Cortex of kidney (tissue), 1 donor: ENCODE data around the gene LRRC27.

Experiments used
- DNase-seq: peaks from one replicate; lab custom pipeline; 2025; lab: John Stamatoyannopoulos, UW

Gene LRRC27

DNA sequence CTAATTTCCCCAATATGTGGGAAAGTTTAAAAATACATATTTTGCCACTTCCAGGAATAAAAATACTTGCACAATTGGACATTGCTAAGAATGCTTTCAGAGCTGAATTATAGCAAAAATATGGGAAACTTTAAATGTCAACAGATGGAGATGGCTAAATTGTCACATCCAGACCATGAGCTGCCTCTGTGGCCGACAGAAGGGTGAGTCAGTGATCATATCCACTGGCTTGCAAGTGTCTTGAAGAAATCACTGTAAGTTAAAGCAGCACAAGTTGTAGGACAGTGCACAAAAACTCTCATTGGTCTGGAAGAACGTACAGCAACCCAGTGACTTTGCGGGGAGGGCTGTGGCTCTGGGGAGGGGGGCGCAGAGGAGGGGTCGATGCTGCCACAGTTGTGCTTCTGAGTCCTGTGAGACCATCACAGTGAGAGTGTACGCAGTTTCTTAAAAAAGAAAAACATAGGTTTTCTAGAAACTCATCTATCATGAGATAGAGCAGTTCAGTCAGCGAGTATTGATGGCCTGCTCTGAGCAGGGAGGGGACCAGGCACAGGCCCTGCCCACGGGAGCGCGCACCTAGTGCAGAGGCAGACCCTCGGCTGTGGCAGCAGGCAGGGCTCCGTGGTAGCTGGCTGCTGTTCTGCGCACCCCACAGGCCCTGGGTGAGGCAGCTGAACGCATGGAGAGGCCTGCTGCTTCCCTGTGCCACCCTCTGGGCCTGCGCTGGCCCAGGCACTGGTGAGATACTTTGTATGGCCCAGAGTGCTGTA is 25.5 kb downstream of the LRRC27 start:
- DNase-seq: no peak

DNA sequence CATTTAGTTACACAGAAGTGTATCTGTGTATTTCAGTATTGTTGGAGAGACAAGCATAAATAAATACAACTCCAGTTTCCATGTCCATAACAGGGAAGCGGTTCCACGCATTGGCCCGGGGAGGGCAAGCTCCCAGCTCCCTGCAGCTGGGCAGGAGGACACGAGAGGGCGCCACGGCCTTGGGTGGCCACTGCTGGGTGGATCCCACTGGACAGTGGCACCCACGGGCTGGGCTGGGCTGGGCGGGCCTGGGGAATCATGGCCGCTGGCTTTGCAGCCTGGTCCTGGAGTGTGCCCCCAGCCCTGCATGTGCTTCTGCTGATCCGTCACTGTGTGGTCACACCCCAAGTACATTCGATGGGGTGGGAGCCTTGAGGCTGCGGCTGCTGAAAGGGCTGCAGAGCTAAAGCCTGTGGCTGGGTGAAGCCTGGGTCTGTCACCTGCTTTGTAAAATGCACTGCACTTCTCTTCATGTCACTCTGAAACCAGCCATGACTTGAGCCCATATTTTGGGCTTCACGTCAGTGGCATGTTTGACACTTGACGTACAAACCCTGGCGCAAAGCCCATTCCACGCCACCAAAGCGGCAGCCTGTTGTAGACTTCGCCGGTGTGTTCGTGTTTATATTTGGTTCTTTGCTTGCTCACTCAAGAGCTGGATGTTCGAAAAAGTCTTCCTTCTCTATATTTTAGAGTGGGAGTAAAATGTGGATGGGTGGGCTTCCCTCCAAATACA is 27.5 kb downstream of the LRRC27 start:
- no peak for DNase-seq

DNA sequence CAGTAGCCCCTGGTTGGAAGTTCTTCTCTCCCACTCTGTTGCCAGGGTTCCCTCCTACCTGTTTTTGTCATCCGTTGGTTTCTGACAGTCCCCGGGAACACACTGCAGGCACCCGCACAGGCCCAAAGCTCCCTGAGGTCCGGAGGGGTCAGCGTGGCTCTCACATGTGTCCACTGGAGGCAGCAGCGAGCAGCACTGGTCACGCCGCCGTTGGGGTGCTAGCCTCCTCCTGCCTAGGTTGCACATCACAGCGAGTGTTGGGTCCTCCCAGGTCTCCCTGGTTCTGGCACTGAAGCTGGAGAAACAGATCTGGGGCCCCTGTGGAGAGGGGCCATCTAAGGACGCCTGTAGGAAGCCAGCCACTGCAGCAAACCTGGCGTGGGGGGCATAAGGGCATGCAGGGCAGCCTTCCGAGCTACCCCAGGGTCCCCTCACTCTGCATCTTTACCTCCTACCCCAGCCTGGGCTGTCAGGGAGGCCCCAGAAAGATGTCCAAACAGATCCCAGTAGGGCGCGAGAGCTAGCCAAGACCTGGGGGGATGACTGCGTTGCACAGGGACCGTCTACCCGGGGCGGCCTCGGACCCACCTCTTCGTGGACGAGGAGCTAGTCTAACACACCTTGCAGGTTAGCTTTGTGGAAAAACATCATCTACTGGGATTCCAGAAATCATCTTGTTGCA is 28.9 kb downstream of the LRRC27 start:
- DNase-seq: no peak

DNA sequence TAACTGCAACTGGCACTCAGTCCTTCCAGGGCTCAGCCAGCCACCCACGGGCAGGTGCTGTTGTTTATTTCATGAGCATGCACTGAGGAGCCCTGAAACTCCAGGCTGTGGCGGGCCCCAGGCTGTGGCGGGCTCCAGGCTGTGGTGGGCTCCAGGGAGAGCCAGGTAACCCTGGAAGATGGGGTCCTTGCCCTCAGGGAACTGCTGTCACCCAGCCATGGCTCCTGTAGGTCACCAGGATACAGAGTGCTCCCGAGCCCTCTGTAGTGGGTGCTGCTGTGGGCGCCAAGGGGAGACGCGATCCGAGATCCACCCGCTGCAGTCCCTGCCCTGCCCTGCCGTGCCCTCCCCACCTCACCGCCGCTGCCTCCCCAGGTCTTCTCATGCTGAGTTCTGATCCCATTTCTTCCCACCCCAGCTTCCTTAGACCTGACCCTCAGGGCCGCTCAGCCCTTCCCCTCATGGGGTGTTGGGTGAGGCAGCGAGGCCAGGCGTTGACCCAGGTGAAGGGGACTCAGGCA is 29.6 kb downstream of the LRRC27 start:
- DNase-seq: no peak

DNA sequence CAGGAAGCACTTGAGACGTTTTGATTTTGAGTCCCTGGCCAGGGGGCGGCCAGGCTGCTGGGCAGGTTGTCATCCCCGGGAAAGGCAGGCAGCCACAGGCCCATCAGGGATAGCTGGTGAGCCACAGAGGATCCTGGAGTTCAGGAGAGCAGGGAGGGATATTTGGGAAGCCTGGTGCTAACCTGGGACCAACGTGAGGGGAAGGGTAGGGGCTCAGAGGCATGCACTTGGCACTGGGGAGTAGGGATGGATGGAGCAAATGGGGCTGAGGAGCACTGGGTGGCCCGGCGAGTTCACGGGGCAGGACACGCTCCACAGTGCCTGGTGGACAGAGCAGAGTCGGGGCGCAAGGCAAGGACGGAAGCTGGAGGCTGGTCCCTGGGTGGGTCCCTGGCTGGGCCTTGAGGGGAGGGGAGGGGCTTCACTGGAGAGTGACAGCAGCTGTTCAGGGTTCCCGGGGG is 30.2 kb downstream of the LRRC27 start:
- DNase-seq: no peak

DNA sequence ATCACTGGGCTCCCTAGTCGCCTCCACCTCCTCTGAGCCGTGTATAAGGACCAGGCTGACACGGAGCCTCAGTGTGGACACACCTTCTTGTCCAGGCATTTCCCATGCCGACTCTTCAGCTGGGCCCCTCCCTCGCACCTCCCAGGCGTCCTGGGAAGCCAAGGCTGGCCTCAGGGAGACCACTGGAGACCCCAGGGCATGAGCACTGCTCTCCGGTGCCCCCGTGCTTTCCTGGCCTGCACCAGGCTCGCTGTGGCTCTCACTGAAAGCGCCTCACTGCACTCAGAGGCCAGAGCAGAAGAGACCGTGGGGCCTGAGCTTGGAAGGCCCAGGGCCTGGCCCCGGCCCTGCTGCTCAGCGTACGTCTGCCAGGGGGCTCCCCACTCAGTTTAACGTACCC is 31.4 kb downstream of the LRRC27 start:
- DNase-seq: no peak

DNA sequence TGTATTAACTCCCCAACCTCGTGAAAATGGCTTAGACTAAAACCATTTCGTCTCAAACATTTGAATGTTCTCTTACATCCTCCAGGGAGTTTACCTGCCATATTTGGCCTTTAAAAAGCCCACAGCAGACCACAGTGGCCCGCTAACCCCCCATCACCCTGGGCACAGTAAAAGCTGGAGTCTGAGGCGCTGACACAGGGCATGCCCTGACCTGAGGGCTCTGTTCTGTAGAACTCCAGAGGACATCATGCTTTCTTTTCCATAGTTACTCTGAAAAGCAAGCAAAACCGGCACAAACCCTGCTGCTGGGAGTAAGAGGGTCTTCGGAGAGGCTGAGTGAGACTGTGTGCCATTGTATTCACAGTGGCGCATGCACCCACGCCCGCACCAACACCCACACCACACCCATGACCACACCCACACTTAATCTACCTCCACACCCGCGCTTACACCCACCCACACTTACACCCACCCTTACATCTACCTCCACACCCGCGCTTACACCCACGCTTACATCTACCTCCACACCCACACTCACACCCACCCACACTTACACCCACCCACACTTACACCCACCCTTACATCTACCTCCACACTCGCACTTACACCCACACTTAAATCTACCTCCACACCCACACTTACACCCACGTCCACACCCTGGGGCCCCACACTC is 32.1 kb downstream of the LRRC27 start:
- DNase-seq: no peak

DNA sequence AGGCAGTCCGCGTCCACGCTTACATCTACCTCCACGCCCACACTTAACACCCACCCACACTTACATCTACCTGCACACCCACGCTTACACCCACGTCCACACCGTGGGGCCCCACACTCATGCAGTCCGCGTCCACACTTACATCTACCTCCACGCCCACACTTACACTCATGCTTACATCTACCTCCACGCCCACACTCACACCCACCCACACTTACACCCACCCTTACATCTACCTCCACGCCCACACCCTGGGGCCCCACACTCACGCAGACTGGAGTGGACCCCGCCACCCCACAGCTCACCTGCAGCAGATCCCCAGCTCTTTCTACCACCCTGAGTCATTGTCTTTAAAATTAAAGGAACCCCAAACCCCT is 32.6 kb downstream of the LRRC27 start:
- DNase-seq: no peak

DNA sequence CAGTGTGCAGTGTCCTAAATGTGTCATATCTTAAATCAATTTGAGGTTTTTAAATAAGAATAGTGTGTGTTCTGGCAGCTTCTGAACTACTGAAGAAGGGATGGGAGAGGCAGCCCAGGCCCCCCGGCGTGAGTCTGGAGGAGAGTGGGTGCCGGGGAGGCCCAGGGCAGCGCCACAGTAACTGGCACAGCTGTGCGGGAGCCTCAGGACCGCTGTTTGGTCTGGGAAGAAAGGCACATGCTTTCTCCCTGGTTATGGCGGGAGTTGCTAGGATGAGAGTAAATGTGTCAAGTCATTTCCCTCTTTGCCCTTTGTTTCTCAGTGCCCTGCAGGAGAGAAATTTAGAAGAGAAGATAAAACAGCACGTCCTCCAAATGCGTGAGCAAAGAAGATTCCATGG is 33.1 kb downstream of the LRRC27 start:
- DNase-seq: no peak

DNA sequence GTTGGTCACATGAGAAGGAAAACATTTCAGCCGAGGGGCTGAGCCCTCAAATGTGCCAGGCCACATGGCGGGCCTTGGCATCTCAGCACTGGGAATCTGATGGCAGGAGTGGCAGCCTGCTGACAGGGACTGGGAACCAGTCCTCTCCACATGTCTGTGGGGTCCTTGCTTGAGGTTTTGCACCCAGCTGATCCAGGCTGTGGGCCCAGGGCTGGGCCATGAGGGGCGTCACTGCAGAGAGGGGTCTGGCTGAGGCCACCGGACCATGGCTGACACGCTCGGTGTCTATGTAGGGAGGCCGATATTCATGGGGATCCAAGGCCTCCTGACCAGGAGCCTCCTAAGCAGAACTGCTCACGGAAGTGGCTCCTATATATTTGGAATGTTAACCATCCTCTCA is 34.0 kb downstream of the LRRC27 start:
- DNase-seq: no peak

DNA sequence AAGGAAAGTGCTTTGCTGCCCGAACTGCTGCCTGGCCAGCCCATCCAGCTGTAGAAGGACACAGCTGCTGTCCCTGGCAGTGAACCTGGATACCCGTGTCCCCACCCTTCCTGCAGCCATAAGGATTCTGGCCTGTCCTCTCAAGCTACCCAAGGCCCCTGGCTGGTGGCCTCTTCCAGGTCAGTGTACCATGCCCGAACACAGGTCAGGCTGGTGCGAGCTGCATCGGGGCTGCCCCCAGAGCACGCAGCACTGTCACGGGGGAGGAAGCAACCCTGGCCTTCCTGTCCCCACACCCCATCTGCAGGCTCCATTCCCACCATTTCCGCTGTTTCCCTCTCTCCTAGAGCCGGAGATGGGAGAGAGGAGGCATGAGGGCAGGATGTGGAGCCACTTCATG is 34.5 kb downstream of the LRRC27 start:
- no peak for DNase-seq

DNA sequence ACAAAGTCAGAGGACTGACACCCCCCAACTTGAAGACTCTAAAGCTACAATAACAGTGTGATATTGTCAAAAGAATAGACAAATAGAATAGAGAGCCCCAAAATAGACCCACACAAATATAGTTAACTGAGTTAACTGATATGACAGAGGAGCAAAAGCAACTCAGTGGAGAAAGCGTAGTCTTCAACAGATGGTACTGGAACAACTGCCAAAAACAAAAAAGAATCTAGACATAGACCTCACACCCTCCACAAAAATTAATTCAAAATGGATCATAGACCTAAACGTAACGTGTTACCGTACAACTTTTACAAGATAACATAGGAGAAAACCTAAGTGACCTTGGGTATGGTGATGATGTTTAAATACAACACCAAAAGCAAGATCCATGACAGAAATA is 36.4 kb downstream of the LRRC27 start:
- no peak for DNase-seq

DNA sequence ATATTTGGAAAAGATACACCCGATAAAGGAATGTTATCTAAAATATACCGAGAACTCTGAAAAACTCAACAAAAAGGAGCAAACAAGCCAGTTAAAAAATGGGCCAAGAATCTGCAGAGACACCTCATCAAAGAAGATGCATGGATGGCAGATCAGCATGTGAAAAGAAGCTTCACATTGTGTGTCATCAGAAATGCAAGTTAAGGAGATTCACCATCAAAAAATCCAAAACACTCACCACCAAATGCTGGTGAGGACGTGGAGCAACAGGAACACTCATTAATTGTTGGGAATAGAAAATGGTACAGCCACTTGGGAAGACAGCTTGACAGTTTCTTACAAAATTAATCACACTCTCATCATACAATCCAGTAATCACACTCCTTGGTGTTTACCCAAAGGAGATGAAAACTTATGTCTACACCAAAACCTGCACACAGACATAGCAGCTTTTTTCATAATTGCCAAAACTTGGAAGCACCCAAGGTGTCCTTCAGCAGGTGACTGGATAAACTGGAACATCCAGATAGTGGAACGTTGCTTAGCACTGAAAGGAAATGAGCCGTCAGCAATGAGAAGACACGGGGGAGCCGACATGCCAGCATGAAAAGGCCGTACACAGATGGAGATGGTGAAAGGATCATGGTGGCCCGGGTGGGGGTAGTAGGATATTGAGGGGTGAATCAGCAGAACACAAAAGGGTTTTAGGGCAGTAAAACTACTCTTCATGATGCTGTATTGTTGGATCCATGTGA is 37.1 kb downstream of the LRRC27 start:
- DNase-seq: no peak

DNA sequence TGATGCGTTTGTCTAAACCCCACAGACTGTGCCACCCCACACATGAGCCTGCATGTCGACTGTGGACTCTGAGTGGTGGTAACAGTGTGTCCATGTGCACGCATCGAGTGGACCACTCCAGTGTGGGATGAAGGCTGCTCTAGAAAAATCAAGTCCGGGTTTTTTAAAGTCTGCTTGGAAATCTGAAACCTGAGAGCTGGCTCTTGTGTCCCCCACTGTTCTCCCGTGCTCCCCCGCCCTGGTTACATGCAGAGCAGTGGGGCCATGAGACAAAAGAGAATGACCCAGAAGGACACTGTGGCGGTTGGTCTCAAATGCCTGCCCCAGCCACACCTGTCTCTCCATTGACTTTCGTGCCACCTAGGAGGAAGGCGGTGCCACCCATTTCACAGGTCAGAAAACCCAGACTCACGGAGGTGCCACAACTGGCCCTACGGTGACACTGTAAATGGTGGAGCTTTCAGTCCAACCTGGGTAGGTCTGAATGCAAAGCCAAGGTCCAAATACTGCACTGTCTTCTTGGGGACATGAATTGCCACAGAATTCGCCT is 37.7 kb downstream of the LRRC27 start:
- no peak for DNase-seq

DNA sequence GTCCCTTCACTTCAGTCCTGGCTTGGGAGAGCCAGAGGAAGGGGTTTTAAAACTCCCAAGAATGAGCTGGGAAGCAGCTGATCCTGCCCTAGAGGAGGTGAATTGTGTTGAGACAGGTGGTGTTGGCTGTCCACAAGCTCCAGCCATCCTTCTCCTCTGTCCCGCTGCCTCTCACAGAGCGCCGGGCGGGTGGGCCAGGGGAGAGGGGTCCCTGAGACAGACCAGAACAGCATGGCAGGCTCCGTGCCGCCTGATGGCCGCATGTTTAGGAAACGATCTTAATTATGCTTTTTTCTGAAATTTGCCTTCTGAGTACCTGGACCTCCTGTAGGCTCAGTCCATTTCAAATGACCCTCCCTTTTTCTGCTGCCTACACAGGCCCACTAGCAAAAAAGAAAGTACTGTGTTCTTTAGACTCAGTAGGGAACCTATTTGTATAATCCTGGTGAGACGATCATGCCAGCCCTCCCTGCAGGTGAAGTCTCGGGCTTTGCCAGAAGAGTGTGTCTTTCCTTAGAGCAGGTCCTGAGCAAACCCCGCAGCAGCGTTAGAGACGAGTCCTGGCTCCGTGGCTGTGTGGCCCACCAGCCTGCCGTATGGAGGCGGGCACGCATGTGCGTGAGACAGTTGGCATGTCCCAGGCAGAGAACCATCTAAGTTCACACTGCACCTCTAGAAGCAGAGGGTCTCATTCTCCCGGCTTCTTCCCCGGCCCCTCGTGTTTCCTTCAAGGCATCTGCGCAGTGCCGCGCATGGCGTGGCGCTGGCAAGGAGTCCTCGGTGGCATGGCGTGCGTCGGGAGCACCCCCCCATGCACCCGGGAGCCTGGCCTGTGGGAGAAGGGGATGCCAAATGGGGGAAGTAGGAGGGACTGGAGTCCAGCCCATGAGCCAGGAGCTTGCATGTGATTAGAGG is 38.7 kb downstream of the LRRC27 start:
- DNase-seq: no peak

DNA sequence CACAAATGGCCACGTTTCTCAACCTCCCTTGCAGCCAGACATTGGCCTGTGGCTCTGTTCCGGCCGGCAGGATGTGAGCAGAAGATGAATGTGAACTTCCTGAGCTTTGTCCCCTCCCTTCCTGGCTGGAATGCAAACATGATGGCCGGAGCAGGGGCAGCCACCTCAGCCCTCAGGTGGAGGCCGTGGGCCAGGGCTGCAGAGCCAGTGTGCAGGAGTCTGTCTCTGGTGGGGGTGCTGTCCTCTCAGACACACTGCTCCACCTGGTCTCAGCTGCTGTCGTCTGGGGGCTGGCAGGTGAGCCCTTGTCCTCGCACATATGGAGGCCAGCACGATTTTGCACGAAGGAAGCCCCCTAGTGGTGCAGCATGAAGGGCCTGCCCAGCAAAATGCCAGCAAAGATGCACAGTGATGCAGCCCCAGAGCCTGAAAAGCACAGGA is 39.7 kb downstream of the LRRC27 start:
- DNase-seq: no peak

DNA sequence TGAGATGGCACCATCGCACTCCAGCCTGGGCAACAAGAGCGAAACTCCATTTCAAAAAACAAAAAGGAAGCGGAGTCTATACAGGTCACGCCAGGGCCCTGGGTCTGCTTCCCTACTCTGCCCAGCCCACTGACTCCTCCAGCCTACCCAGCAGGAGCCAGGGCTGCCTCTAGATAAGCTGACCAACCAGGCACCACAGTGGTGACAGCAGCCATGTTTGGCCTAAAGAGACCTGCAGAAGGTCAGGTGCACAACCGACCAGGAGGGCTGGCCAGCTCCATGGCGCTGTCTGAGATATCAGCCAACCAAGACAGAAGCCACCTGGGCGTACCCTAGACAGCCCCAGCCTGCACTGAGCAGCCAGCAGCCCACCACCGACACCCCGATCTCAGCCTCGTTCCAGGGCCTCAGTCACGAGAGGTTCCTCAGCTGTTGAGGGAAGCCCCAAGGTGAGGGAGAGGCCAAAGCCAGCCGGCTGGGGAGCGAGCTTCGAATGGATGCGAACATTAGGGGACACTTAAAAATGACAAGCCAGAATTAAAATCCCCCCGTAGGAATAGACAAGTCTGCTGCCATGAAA is 40.6 kb downstream of the LRRC27 start:
- DNase-seq: no peak

DNA sequence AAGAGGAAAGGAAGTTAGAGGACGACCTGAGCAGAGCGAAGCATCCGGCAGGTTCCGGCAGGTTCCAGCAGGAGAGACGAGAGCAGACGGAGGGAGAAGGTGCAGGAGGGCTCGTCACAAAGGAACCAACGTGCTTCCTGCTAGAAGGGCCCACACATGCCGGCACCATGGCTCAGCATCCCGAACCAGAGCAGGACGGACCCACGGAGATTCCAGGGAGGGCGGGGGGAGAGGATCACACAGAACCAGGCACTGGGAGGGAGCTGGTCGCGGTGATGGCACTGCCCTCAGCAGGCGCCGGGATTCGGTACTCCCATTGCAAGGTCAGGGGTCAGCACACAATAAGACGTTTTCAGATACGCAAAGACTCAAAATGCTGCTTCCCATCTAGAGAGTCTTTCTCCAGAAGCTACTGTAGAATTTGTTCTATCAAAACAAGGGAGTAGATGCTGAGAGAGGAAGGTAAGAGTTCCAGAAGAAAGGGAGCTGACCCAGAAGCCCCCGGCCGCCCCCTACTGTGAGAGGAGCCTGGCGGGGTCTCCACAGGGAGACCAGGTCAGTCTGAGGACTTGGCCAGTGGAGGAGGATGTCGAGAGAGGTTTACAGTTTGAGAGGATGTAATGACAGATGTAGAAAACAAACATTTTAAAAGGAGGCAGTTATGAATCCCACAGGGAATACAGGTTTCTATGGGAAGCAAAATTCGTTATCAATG is 41.4 kb downstream of the LRRC27 start:
- no peak for DNase-seq

DNA sequence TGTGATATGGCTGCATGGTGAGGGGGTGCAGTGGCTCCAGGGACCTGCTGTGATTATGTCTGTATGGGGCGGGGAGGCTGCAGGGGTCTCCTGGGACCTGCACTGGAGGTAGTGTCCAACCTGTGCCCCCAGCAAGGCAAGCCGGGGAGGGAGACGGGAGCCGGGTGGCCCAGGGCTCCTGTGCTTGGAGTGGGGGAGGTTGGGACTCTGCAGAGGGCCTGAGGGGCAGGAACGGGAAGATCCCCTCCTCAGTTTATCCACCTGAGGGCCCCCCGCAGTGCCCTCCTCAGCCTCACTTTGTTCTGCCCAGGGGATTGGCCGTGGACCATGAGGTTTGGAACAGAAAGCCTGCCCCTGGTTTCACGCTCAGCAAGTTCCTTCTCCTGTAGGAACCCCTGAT is 42.2 kb downstream of the LRRC27 start:
- DNase-seq: no peak
